NOMO-1 treated with dmso at 0.1 percent for 144 hours (cell line): Measurements from ENCODE around the gene CTIF.
A peak's percentile ranks its signal among the peaks of the same experiment; 100 is the strongest.

Experiments
- DNase-seq: peaks from one replicate; lab custom pipeline; 2025; ENCODE audit not compliant: unreplicated experiment; lab: John Stamatoyannopoulos, UW

CTIF gene

DNA sequence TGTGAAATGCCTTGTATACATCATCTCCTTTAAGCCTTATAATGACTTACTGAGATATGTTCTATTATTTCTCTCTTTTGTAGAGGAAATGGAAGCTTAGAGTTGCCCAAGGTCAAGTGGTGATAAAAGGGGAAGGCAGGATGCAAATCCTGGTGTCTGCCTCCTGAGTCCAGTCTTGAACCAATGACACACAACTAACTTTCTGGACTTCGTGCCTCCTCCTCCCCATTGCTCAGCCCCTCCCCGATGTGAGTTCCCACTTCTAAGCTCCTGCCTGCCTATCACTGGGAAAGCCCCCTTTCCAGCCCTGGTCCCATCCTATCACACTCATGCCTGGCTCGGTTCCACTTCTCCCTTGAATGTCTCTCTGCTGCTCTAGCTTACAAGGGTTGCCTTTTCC is 6.9 kb upstream of the CTIF start:
- DNase-seq: no peak

DNA sequence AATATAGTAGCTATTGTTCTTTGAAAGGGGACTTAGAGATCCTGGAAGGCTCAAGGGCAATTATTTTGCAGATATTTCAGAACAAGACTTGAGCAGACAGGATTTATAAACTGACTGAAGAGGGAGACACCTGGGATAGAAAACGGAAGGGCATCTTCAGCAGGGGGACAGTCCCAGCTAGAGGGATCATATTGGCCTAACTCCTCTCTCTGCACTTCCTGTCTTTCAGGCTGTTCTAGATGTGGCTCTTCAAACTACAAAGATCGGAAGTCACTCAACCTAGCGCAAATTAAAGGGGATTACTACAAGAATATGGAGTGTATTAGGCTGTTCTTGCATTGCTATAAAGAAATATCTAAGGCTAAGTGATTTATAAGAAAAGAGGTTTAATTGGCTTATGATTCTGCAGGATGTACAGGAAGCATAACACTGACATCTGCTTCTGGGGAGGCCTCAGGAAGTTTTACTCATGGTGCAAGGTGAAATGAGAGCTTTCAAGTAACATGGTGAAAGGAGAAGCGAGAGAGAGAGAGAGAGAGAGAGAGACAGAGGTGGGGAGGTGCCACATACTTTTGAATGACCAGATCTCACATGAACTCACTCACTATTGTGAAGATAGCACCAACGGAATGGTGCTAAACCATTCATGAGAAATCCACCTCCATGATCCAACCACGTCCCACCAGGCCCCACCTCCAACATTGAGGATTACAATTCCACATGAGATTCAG is 5.3 kb upstream of the CTIF start:
- DNase-seq: no peak

DNA sequence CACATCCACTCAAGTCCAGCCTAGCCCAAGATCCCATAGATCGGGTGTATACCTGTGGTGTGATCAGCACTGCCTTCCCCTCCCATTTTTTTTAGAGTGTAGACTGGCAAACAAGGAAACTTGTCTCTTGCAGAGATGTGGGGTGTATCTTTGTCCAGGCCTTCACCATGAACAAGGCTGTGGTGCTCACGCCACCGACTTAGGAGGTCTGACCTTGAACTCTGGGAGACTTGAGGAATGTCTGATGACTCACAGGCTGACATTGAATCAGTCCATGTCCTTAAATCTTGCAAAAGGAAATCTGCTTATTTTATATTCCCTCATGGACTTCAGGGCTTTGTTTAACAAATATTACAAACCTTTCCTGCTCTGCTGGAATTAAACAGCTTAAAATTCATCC is 4.5 kb upstream of the CTIF start:
- DNase-seq: no peak

DNA sequence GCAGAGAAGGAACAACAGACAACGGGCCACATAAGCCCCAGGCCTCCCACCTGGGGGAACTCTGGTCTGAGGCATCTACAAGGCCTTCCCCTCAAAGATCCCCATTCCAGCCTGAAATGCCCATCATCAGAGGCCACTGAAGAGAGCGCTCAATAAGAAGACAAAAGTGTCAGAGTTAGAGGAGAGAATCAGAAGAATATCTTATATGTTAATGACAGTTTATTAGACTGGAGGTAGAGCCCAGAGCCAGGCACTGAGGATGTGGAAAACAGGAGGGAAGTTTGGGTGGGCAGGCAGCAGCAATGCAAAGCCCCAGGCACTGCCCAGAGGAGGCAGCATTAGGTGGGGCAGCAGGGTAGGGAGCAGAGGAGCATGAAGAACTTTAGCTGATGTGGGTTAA is 2.9 kb upstream of the CTIF start:
- DNase-seq: no peak

DNA sequence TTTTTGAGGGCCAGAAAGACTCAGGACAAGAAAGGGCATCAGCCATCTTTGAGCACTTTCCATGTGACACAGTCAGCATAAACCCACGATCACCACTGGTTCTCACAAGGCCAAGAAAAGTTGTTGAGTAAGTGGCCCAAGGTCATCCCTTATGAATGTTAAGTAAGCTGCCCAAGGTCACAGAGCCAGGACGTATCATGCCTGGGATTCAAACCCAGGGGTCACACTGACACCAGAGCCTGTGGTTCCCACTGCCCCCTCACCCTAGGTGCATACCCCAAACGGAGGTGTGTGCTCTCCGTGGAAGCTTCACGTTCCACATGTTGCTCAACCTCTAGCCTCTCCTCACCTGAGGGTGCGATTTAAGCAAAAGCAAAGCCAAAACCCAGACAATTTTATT is 2.3 kb upstream of the CTIF start:
- no peak for DNase-seq

DNA sequence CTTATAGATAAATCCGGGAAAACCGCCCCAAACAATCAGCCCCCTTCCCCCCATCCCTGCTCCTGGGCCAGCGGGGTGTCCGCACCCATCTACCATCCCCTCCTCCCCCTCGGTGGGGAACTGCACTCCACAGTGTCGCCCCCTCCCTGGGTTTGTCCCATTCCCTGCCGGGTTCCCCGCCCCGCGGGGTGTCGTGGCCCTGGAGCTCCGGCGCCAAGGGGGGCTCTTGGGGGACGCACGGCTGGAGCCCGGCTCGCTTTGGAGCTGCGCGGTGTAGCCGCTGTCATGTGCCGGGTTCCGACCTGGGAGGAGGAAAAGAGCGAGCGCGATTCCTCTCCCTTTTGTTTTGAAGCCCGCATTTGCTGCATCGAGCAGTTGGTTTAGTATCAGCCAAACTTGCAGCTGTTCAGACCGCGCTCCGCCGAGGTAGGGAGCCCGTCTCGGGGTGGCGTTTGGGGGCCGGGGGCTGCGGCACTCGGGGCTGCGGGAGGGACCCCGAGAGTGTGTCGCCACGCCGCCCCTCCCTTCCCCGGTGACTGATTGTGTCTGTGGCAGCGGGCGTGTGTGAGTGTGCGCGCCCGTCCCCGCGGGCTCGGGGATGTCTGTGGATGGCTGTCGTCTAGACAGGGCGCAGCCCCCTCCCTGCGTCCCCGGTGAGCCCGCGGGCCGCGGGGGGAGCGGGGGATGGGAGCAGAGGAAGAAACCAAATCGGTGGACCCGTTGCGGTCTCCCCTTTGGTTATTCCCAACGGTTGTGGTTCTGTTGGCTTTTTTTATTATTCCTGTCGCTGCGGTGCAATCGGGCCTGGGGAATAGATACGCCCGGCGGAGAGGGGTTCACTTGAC is 797 bp downstream of the CTIF start:
- DNase-seq: no peak

DNA sequence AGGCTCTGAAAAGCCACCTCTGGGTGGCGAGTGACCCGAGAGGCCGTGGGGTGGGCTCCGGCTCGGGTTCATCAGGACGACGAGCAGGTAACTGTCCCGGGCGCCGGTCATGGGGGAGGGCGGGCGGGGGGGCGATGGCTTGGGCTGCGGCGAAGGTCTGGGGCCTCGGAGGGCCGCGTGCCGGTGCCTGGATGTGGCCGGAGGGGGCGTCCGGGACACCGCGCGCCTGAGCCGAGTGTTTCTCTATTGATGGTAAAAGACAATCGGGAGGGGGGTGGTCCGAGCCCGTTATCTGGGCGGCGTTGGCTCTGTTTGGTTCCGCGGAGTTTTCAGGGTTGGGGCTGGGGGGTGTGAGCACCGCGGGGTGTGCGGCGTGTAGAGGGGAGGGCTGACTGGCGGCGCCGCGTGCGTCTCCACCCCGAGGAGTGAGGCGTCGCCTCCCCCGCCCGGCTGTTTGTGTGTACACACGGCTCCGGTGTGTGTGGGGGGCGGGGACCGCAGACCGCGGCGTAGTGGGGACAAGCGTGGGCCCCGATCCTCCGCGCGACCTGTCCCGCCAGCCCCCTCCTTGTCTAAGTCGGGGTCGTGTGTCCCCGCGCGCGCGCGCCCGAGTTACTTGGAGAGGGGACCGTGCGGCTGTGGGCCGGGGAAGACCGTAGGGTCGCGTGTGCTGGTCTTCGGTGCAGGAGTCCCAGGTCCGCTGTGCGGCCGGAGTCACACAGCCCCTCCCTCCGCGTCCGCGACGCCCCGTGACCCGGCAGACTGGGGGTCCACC is 1.6 kb downstream of the CTIF start:
- no peak for DNase-seq

DNA sequence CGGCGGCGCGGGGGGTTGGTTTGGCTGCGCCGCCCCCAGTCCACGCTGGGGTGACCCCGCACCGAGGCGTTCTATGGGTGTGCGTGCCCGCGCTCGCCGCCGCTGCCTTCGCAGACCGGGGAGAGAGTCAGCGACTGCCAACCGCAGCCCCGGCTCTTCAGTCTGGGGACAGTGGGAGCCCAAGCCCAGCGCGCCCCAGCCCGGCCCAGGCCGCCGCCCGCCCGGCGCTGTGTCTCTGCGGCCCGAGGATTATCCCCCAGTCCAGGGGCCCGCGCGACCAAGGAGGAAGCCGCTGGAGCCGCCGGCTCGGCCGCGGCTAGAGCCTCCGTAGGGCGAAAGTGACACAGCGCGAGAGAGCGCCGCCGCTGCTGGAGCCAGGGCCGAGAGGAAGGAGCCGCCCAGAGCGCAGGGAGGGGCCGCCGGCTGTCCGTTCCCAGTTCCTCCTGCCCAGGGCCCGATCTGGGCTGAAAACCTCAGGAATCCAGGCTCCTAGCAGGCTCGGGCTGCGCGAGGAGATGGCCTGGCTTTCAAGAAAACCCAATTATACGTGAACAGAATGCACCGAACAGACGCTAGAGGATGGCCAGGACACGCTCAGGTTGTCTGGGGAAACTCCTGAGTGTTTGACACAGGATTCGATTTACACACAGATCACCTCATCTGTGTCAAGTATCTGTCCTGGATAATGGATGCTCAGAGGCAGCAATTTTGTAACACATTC is 2.4 kb downstream of the CTIF start:
- peak; percentile 48 for DNase-seq

DNA sequence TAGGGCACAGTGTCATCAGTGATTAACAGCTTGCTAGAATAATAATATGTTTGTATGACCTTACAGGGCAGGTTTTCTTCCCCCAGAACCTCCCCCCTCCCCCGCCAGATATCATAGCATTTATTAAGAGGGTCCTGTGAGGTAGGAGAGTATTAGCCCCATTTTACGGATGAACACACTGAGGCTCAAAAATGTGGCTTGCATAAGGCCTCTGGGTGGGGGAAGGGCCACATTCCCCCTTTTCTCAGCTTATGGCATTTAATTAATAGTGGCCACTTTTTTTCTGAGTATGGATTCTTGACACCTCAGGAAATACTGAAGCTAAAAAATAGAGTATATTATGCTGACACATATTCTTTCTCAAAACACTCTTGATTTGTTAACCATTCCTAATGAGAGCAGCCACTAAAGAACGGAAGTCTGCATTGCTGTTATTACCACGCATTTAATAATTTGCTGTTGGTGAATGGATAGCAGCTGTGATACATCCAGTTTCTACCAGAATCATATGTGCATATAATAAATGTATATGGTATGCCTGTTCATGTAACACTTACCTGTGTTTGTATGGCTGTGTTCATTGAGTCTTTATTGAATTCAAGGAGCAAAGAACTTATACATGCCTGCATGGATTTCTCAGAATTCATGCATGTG is 3.0 kb downstream of the CTIF start:
- DNase-seq: no peak

DNA sequence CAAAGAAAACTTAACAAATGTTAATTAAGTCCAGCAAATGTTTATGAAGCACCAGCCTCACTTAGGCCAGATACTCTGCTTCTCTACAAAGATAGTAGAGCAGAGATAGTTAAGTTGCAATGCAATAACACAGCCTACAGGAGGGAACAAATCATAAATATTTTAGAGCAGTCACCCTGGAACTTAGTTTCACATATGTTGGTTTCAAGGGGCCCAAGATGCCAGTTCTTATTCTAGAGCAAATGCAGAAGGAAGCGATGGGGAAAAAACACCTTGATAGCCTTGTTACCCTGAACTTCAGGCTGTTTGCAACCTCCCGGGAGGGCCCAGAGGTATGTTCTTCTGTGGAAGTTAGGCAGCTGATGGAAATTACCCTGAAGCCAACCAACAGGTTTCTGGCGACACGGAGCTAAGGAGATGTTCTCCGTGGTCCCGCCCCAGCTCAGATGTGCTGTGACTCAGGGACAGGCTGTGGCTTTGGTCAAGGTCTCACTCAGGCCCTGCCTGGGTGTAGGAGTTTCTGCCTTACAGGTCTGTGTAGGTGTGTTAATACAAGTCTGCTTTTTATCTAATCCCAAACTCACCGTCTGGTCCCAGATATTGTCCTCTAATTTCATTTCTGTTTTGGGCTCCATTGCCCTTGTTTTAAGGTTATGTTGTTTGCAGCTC is 3.8 kb downstream of the CTIF start:
- DNase-seq: no peak

DNA sequence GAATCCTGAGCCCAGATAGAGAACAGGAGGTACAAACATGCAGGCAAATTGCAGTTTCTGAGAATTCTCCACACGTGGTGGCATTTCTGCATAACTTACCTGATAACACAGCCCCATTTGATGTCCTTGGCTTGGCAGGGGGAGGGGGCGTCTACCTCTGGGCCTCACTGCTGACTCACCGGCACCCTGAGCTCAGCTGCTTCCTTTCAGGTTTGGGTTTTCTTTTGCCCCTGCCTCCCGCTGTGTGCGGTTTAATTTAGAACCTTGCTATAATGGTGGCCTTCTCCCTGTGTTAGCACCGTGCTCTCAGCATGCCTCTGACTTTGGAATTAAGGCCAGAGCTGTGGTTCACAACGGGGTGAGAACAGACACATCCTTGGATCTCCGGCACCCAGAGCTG is 4.4 kb downstream of the CTIF start:
- DNase-seq: no peak

DNA sequence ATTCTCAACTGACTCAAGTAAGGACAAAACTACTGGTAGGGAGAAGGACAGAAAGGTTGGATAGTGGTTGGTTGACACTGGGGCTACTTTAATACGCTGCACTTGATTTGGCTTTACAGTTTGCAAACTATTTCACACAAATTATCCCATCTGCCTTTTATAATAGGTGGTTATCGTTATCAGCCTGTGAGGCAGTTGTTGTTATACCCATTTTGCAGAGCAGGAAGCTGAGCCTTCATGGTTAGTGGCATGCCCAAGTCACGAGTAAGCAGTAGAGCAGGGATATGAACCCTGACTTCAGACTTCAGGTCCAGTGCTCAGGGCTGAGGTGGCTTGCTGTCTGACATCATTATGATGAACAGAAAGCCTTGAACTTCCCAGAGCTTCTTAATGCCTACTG is 5.3 kb downstream of the CTIF start:
- no peak for DNase-seq

DNA sequence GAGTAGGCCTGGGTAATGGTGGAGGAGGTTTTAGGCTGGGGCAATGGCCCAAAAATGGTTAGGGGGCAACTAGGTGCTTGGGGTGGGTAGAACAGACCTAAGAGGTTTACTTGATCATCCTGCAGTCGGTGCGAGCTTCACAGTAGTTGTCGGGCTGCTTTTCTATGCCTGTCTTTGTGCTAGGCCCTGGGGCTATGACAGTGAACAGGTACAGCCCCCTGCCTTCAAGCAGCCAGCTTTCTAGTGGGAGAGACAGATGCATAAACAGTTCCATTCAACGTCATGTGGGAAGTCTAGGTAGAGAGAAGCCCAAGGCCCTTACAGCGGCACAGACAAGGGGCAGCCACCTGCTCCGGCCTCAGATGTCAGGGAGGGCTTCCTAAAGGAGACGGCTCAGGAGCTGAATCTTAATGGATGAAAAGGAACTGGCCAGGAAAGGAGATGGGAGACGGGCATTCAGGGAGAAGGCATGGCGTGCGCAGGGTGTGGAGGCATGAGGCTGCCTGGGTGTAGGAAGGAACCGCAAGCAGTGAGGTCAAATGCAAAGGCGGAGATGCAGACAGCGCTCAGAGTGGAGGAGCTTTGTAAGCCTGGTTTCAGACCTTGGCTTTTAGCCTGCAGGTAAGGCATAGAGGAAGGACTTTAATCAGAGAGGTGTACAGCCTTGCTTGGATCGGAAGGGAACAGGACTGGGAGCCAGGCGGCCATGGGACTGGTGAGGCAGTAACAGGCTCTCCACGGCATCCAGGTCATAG is 6.0 kb downstream of the CTIF start:
- DNase-seq: no peak

DNA sequence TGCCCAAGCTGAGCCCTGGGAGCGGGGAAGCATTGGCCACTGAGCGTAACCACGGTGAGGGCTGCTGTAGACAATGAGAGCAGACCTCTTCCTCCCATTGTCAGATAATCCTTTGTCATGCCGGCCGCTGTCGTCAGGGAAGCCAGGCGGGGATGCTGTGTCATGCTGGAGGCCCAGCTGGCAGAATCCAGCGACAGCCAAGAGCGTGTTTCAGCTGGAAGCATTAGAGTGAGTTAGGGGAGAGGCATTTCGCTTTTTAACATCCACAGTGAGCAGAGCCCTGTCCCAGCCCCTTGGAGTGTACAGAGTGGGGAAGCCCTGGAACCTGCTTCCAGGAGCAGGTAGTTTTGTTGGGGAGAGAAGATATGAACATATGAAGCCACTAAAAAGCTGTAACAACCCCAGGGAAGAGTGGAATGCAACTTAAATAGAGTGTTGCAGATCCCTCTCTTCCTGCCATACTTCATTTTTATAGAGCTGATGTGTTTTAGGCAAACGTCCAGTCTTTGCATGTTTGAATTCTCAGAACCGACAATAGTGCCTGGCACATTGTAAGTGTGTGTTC is 7.0 kb downstream of the CTIF start:
- no peak for DNase-seq

DNA sequence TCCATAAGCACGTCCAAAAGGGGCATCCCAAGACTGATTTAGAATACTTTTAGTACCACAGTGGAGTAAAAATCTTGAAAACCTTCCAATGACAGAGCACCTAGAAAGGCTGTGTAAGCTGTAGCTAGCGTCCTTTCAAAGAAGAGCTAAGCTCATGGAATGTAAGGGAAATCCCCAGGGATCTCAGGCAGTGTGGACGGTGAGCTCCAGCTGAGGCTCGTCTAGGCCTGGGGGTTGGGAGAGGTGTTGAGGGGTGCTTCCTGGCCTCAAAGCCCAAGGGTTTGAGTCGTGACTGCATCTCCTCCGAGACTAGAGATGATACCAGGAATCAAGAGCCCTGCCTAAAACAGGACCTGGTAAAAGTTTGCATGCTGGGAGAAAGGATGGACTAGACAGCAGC is 7.6 kb downstream of the CTIF start:
- DNase-seq: no peak

DNA sequence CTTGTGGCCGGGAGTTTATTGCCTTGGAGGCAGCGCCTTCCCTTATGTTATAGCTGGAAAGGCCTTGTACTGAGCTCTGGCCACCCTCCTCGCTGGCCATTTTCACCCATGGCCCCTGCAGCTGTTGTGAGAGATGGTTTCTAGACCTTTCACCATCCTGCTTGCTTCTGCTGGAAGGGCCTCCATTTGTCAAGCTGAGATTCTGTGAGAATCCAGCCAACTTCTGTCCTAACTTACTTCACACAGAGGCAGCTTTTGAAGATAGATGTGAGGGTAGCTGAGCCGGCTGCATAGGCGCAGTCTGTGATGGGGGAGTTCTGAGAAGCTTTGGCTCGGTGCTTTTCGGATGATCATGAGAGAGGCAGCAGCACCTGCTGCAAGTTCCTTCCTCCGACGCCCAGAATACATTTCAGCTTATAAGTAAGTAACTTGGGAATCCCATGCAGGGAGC is 8.7 kb downstream of the CTIF start:
- no peak for DNase-seq

DNA sequence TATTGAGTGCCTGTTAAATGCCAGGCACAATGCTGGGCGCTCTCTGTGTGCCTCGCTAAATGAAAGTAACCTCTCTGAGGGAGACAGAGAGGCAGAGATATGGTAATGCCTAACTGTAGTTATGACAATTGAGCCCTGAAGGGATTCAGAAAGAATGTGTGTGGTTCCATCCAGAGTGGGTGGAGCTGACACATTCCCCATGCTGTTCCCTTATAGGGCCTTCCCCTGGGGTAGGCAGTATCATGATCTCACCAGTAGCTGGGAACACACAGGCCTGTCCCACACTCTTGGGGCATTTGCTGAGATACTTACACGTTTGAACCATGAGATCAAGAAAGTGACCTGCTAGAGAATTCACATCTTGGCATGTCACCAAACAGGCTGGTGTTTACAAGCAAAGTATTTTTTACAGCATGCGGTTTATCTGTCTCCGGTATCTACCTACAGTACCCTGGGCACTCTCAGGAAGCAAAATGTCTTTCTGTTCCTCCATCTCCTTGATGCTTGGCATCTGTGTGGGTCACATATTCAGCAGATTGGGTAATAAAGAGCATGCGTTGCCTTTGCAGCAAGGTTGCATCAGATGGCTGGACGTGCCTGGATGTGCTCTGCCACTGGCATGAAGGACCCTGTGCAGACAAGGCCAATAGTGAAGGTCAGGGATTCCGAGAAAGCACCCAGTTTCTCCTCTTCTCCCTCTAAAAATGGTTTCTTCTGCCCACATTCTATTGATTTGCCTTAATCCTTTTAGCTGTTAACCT is 9.4 kb downstream of the CTIF start:
- no peak for DNase-seq

DNA sequence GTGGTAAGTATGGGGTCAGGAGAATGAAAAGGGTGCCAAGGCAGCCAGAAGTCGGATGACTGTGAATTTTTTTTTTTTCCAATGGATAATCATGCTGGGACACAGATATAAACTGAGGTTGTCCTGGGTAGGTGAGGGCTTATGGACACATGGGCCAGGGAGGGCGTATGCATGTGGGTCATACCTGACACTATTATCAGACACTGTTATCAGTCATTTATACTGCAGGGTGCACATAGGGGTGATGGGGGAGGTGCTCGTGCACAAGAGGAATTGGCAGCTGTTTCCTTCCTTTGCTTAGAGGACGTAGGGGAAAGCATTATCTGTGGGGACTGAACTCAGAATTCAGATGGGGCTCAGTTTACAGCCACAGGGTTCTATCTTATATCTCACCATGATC is 10.1 kb downstream of the CTIF start:
- DNase-seq: no peak
